ENCODE results near the gene RAB34. TPM values are rescaled to one million over a fixed set of nuclear protein-coding genes. Genes with fewer than 3 reads are reported as not detected.

RAB34 gene
- polyA plus RNA-seq, 2 of the 4 experiments (the other 2 are of a cell fraction), result 211 to 288 TPM

DNA sequence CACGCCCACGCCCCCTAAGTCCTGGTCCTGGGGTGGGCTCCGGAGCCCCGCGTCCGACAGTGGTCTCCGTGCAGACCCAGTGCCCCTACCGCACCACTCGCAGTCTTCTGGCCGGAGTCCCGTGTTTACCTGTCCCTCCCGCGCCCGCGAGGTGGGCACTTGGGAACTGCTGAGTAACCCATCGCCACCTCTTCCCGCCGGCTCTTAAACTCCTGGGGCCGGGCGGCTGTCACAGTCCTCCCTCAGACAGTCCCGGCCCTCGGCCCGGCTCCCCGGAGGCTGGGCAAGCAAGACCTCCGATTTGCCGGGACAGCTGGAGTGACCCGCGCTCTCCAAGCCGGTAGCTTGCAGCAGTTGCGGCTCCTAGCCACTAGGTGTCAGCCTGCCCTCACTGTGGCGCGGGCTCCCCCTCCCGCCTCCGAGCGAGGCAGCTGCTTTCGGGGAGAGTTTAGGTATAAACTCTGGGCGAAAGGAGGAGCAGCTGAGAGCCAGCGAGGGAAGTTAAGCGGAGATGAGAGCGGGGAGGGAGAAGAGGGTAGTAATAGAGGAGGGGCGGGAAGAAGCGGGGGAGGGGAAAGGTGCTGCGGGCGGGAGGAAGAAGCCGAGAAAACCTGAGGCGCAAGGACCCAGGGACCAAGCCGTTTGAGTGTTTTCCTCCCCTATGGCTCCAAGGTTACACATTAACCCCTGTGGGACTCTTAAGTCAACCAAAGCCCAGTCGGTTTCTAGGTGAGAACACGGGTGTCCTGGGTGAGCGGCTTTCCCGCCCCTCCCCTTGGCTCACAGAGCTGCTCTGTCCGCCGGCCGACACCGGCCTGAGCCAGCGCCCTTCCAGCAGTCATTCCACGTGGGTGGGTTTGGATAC, 9.2 kb upstream of the RAB34 start (continued):
- TF ChIP-seq HOXB5 (CRISPR knock-in tag; IDR thresholded peaks at IDR 0.05) (no peak), KDM5A (IDR thresholded peaks at IDR 0.05) (peak; percentile 90), MAZ (IDR thresholded peaks at IDR 0.05; ENCODE audit: borderline replicate concordance, low read depth, low read length) (peak; percentile 88), HOXA7 (CRISPR knock-in tag; IDR thresholded peaks at IDR 0.05) (peak; percentile 53; the same call in 1 of the 2 replicates), RNF2 (IDR thresholded peaks at IDR 0.05; ENCODE audit: borderline replicate concordance, low read depth) (peak; percentile 79; the same call in 1 of the 2 replicates), NR3C1 (IDR thresholded peaks at IDR 0.05) (no peak), POLR2A (IDR thresholded peaks at IDR 0.05; ENCODE audit: low read length) (peak; percentile 18; the same call in 1 of the 2 replicates), EP300 (IDR thresholded peaks at IDR 0.05) (no peak), NFE2L2 (conservative IDR thresholded peaks at IDR 0.05; ENCODE audit: low read length) (0 out of 2 replicates have a peak, but pooled peaks have one; percentile 29), HDAC2 (IDR thresholded peaks at IDR 0.05) (peak; percentile 72; the same call in 1 of the 2 replicates), CHD2 (IDR thresholded peaks at IDR 0.05; ENCODE audit: low read length, partially characterized antibody) (no peak), EHF (CRISPR knock-in tag; IDR thresholded peaks at IDR 0.05) (no peak)
- TF ChIP-seq, protein P1, sequence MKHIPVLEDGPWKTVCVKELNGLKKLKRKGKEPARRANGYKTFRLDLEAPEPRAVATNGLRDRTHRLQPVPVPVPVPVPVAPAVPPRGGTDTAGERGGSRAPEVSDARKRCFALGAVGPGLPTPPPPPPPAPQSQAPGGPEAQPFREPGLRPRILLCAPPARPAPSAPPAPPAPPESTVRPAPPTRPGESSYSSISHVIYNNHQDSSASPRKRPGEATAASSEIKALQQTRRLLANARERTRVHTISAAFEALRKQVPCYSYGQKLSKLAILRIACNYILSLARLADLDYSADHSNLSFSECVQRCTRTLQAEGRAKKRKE (CRISPR knock-in tag; IDR thresholded peaks at IDR 0.05; ENCODE audit: low read depth), result 0 out of 2 replicates have a peak, but pooled peaks have one; percentile 19
- TF ChIP-seq, protein P2, sequence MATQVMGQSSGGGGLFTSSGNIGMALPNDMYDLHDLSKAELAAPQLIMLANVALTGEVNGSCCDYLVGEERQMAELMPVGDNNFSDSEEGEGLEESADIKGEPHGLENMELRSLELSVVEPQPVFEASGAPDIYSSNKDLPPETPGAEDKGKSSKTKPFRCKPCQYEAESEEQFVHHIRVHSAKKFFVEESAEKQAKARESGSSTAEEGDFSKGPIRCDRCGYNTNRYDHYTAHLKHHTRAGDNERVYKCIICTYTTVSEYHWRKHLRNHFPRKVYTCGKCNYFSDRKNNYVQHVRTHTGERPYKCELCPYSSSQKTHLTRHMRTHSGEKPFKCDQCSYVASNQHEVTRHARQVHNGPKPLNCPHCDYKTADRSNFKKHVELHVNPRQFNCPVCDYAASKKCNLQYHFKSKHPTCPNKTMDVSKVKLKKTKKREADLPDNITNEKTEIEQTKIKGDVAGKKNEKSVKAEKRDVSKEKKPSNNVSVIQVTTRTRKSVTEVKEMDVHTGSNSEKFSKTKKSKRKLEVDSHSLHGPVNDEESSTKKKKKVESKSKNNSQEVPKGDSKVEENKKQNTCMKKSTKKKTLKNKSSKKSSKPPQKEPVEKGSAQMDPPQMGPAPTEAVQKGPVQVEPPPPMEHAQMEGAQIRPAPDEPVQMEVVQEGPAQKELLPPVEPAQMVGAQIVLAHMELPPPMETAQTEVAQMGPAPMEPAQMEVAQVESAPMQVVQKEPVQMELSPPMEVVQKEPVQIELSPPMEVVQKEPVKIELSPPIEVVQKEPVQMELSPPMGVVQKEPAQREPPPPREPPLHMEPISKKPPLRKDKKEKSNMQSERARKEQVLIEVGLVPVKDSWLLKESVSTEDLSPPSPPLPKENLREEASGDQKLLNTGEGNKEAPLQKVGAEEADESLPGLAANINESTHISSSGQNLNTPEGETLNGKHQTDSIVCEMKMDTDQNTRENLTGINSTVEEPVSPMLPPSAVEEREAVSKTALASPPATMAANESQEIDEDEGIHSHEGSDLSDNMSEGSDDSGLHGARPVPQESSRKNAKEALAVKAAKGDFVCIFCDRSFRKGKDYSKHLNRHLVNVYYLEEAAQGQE (IDR thresholded peaks at IDR 0.05), result no peak
- TF ChIP-seq, protein P3, sequence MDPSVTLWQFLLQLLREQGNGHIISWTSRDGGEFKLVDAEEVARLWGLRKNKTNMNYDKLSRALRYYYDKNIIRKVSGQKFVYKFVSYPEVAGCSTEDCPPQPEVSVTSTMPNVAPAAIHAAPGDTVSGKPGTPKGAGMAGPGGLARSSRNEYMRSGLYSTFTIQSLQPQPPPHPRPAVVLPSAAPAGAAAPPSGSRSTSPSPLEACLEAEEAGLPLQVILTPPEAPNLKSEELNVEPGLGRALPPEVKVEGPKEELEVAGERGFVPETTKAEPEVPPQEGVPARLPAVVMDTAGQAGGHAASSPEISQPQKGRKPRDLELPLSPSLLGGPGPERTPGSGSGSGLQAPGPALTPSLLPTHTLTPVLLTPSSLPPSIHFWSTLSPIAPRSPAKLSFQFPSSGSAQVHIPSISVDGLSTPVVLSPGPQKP (IDR thresholded peaks at IDR 0.05; ENCODE audit: low read depth, low read length), result no peak
- TF ChIP-seq, protein P4, sequence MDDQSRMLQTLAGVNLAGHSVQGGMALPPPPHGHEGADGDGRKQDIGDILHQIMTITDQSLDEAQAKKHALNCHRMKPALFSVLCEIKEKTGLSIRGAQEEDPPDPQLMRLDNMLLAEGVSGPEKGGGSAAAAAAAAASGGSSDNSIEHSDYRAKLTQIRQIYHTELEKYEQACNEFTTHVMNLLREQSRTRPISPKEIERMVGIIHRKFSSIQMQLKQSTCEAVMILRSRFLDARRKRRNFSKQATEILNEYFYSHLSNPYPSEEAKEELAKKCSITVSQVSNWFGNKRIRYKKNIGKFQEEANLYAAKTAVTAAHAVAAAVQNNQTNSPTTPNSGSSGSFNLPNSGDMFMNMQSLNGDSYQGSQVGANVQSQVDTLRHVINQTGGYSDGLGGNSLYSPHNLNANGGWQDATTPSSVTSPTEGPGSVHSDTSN (IDR thresholded peaks at IDR 0.05), result no peak
- TF ChIP-seq, protein P5, sequence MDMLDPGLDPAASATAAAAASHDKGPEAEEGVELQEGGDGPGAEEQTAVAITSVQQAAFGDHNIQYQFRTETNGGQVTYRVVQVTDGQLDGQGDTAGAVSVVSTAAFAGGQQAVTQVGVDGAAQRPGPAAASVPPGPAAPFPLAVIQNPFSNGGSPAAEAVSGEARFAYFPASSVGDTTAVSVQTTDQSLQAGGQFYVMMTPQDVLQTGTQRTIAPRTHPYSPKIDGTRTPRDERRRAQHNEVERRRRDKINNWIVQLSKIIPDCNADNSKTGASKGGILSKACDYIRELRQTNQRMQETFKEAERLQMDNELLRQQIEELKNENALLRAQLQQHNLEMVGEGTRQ (IDR thresholded peaks at IDR 0.05), result no peak; the same call in 1 of the 2 replicates
- TF ChIP-seq, protein P6, sequence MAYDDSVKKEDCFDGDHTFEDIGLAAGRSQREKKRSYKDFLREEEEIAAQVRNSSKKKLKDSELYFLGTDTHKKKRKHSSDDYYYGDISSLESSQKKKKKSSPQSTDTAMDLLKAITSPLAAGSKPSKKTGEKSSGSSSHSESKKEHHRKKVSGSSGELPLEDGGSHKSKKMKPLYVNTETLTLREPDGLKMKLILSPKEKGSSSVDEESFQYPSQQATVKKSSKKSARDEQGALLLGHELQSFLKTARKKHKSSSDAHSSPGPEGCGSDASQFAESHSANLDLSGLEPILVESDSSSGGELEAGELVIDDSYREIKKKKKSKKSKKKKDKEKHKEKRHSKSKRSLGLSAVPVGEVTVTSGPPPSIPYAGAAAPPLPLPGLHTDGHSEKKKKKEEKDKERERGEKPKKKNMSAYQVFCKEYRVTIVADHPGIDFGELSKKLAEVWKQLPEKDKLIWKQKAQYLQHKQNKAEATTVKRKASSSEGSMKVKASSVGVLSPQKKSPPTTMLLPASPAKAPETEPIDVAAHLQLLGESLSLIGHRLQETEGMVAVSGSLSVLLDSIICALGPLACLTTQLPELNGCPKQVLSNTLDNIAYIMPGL (CRISPR knock-in tag; IDR thresholded peaks at IDR 0.05; ENCODE audit: borderline replicate concordance), result no peak; the same call in 1 of the 2 replicates

Measured in A549 (cell line).